Measurements from ENCODE around the gene RAB6A.

DNA sequence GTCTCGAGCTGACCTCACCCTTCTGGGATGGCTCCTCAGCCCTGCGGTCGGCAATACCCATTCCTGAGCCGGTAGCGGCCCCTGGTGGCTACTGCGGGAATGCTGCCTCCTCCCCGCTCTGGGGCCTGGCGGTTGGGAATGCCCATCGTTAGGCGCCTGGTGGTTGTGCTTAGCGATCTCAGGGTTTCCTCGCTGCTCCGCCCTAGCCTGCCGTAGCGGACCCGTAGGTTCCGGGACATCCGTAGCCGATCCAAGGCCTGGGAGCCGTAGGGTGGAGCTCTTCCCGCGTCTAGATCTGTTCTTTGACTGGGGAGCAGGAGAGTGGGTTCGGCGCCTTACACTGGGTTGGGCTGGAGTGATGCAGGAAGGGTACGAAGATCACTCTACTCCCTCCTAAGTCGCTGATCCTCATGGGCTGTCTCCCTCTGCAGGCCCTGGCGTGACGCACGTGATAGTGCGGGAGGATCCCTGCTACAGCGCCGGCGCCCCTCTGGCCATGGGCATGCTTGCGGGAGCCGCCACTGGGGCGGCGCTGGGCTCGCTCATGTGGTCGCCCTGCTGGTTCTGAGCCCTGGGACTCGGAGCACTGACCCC, 99.7 kb downstream of the RAB6A start:
- TF ChIP-seq SRF (IDR thresholded peaks at IDR 0.05; ENCODE audit: low read depth, low read length): no peak
- TF ChIP-seq, protein P1, sequence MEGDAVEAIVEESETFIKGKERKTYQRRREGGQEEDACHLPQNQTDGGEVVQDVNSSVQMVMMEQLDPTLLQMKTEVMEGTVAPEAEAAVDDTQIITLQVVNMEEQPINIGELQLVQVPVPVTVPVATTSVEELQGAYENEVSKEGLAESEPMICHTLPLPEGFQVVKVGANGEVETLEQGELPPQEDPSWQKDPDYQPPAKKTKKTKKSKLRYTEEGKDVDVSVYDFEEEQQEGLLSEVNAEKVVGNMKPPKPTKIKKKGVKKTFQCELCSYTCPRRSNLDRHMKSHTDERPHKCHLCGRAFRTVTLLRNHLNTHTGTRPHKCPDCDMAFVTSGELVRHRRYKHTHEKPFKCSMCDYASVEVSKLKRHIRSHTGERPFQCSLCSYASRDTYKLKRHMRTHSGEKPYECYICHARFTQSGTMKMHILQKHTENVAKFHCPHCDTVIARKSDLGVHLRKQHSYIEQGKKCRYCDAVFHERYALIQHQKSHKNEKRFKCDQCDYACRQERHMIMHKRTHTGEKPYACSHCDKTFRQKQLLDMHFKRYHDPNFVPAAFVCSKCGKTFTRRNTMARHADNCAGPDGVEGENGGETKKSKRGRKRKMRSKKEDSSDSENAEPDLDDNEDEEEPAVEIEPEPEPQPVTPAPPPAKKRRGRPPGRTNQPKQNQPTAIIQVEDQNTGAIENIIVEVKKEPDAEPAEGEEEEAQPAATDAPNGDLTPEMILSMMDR (IDR thresholded peaks at IDR 0.05; ENCODE audit: control extremely low read depth in 1 of 3, insufficient read depth in 1 of 3, low read depth in 1 of 3, low read length in 3 of 3): peak; percentile 98 to 99 (median 98)
- 0 out of 2 replicates have a peak, but pooled peaks have one; percentile 6 for TF ChIP-seq NRF1 (IDR thresholded peaks at IDR 0.05; ENCODE audit: low read depth, low read length)
- TF ChIP-seq BACH1 (IDR thresholded peaks at IDR 0.05; ENCODE audit: low read length): peak; percentile 37; the same call in 1 of the 2 replicates
- TF ChIP-seq CHD2 (IDR thresholded peaks at IDR 0.05; ENCODE audit: low read length): peak; percentile 35; the same call in 1 of the 2 replicates
- peak; percentile 14 to 56; a peak in 2 of 3 replicates for TF ChIP-seq EP300 (IDR thresholded peaks at IDR 0.05; ENCODE audit: borderline replicate concordance in 1 of 2, low read depth in 2 of 2, low read length in 2 of 2)
- TF ChIP-seq JUND (IDR thresholded peaks at IDR 0.05; ENCODE audit: low read length): peak; percentile 50
- TF ChIP-seq POLR2A (IDR thresholded peaks at IDR 0.05; ENCODE audit: control extremely low read depth in 1 of 2, low read depth in 2 of 2, low read length in 2 of 2): peak in 1 of 2 experiments; percentile 63; a peak in 2 of 3 replicates
- no peak; the same call in 1 of the 2 replicates for TF ChIP-seq EGR1 (IDR thresholded peaks at IDR 0.05; ENCODE audit: borderline replicate concordance, low read depth, low read length)

All from H1 (cell line).